ENCODE measurements around the gene RANBP2.

DNA sequence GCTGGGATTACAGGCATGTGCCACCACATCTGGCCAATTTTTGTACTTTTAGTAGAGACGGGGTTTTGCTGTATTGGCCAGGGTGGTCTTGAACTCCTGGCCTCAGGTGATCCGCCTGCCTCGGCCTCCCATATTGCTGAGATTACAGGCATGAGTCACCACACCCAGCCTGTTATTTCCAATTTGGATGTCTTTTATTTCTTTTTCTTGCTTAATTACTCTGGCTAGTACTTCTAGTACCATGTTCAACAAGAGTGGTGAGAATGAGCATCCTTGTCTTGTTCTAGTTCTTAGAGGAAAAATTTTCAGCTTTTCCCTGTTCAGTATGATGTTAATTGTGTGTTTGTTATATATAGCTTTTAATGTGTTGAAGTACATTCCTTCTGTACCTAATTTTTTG is 90.7 kb downstream of the RANBP2 start:
- no peak for TF ChIP-seq POLR2A (IDR thresholded peaks at IDR 0.05; ENCODE audit: low read depth, low read length)
- TF ChIP-seq POLR2AphosphoS5 (IDR thresholded peaks at IDR 0.05; ENCODE audit: low read depth, low read length), result no peak
- TF ChIP-seq TAF1 (IDR thresholded peaks at IDR 0.05; ENCODE audit: borderline replicate concordance, low read depth, low read length), result no peak
